PC-3 (cell line): ENCODE data around the gene TEX13C.

Experiments
- CTCF ChIP-seq: fragments of 300-600 bp; sonication (generic); conservative IDR thresholded peaks from 2 replicates; pipeline ENCODE4 v1.5.1; 2017; ENCODE audit warnings: antibody characterized with exemption, low read depth, mild to moderate bottlenecking, low read length
- EZH2 ChIP-seq: fragments of 300-600 bp; sonication (generic); IDR thresholded peaks from one replicate; pipeline ENCODE4 v1.6.1; 2017; ENCODE audit warnings: antibody characterized with exemption, mild to moderate bottlenecking, low read length; ENCODE audit not compliant: unreplicated experiment

GRCh38 chrX:125298871-125299270 lies 20.8 kb upstream of the TEX13C start:
- TF ChIP-seq CTCF: no peak
- no peak for TF ChIP-seq EZH2
